ENCODE results near the gene CDH13.

Gene CDH13

GRCh38 chr16:83510906-83511305 lies 884.1 kb downstream of the CDH13 start:
- no peak for TF ChIP-seq CTCF (IDR thresholded peaks at IDR 0.05; ENCODE audit: low read depth, low read length)
- no peak for DNase-seq (ENCODE audit: low read depth, low spot score)
- in situ Hi-C loops (cut with HindIII; ENCODE audit: low sequenced_read_pairs) = no loop called here

GRCh38 chr16:83513008-83513755 lies 886.4 kb downstream of the CDH13 start:
- H3K4me3 ChIP-seq (ENCODE audit: low read depth, low read length) = no peak overlapping the region
- no peak for TF ChIP-seq CTCF (IDR thresholded peaks at IDR 0.05; ENCODE audit: low read depth, low read length)
- DNase-seq (ENCODE audit: low read depth, low spot score) = peak; percentile 90
- in situ Hi-C loops (cut with HindIII; ENCODE audit: low sequenced_read_pairs) = no loop called here

More at GRCh38 chr16:83510906-83511305, 884.1 kb downstream of the CDH13 start:
- no peak overlapping the region for H3K4me3 ChIP-seq (ENCODE audit: low read depth, low read length)

- no peak for DNase-seq (ENCODE audit: low read depth, low spot score)
- no peak for TF ChIP-seq CTCF (IDR thresholded peaks at IDR 0.05; ENCODE audit: low read depth, low read length)
- H3K4me3 ChIP-seq (ENCODE audit: low read depth, low read length) = no peak overlapping the region
- in situ Hi-C loops (cut with HindIII; ENCODE audit: low sequenced_read_pairs) = no loop called here
Observed at GRCh38 chr16:83515395-83515794, 888.6 kb downstream of the CDH13 start.

- in situ Hi-C loops (cut with HindIII; ENCODE audit: low sequenced_read_pairs) = no loop called here
- TF ChIP-seq CTCF (IDR thresholded peaks at IDR 0.05; ENCODE audit: low read depth, low read length) = no peak
Observed at GRCh38 chr16:83516931-83517330, 890.2 kb downstream of the CDH13 start.

GRCh38 chr16:83517398-83517797 lies 890.6 kb downstream of the CDH13 start:
- H3K4me3 ChIP-seq (ENCODE audit: low read depth, low read length) = no peak overlapping the region
- in situ Hi-C loops (cut with HindIII; ENCODE audit: low sequenced_read_pairs) = no loop called here
- no peak for TF ChIP-seq CTCF (IDR thresholded peaks at IDR 0.05; ENCODE audit: low read depth, low read length)
- DNase-seq (ENCODE audit: low read depth, low spot score) = no peak

More at GRCh38 chr16:83516931-83517330, 890.2 kb downstream of the CDH13 start:
- no peak for DNase-seq (ENCODE audit: low read depth, low spot score)
- no peak overlapping the region for H3K4me3 ChIP-seq (ENCODE audit: low read depth, low read length)

- no peak for DNase-seq (ENCODE audit: low read depth, low spot score)
- no peak overlapping the region for H3K4me3 ChIP-seq (ENCODE audit: low read depth, low read length)
- in situ Hi-C loops (cut with HindIII; ENCODE audit: low sequenced_read_pairs) = no loop called here
- no peak for TF ChIP-seq CTCF (IDR thresholded peaks at IDR 0.05; ENCODE audit: low read depth, low read length)
Observed at GRCh38 chr16:83520596-83520995, 893.8 kb downstream of the CDH13 start.

Measured in astrocyte of the spinal cord (primary cell).